Loucy (cell line): ENCODE measurements around the gene RILP.

Source experiments
- CTCF ChIP-seq: fragments of 200-600 bp; sonication (generic); conservative IDR thresholded peaks from 2 replicates; pipeline ENCODE4 v1.5.1; 2014; ENCODE audit warnings: mild to moderate bottlenecking, antibody characterized with exemption, low read length
- EZH2phosphoT487 ChIP-seq: fragments of 200-600 bp; IDR thresholded peaks from 2 replicates; pipeline ENCODE4 v1.6.1; 2018; ENCODE audit warnings: antibody characterized with exemption, mild to moderate bottlenecking, moderate library complexity, borderline replicate concordance

GRCh38 chr17:1653735-1654134 lies 4.1 kb upstream of the RILP start:
- TF ChIP-seq CTCF: no peak
- no peak for TF ChIP-seq EZH2phosphoT487
